HL-60 (cell line): Measurements from ENCODE around the gene SYNGR3.

Experiments used
- POLR2AphosphoS5 ChIP-seq: IDR thresholded peaks from 2 replicates; pipeline ENCODE4 v1.6.1; 2012; ENCODE audit warnings: low read depth
- SPI1 ChIP-seq: IDR thresholded peaks from 2 replicates; pipeline ENCODE4 v1.6.1; 2012; ENCODE audit warnings: low read depth, mild to moderate bottlenecking, borderline replicate concordance
- TF ChIP-seq, protein P1 (sequence below): IDR thresholded peaks from one replicate; pipeline ENCODE4 v1.5.1; 2011; ENCODE audit warnings: low read length, control low read depth, inconsistent platforms; ENCODE audit not compliant: insufficient read depth
- TF ChIP-seq, protein P2 (sequence below): IDR thresholded peaks from 2 replicates; pipeline ENCODE4 v1.6.1; 2012; ENCODE audit warnings: low read depth; ENCODE audit not compliant: insufficient replicate concordance

DNA sequence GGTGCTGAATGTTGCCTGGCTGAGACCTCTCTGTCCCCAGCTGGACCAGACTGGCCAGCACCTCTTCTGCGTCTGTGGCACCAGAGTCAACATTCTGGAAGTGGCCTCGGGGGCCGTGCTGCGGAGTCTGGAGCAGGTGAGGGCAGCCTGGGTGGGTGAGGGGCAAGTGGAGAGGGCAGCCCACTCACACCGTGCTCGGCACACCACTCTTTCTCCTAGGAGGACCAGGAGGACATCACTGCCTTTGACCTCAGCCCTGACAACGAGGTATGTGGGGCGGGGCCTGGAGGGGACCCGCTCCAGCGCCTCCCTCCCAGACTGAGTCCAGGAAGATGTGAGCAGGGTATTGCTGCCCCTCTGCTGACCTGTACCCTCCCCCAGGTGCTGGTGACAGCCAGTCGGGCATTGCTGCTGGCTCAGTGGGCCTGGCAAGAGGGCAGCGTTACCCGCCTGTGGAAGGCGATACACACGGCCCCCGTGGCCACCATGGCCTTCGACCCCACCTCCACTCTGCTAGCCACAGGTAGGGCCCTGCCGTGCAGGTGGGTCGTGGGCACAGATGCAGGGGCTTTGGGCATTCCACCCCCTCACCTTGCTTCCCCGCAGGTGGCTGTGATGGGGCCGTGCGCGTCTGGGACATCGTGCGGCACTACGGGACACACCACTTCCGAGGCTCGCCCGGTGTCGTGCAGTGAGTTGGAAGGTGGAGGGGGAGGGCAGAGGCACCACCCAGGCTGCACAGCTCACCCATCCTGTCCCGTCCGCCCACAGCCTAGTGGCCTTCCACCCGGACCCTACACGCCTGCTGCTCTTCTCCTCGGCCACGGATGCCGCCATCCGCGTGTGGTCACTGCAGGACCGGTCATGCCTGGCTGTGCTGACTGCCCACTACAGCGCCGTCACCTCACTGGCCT, 15.4 kb upstream of the SYNGR3 start:
- TF ChIP-seq, protein P1, sequence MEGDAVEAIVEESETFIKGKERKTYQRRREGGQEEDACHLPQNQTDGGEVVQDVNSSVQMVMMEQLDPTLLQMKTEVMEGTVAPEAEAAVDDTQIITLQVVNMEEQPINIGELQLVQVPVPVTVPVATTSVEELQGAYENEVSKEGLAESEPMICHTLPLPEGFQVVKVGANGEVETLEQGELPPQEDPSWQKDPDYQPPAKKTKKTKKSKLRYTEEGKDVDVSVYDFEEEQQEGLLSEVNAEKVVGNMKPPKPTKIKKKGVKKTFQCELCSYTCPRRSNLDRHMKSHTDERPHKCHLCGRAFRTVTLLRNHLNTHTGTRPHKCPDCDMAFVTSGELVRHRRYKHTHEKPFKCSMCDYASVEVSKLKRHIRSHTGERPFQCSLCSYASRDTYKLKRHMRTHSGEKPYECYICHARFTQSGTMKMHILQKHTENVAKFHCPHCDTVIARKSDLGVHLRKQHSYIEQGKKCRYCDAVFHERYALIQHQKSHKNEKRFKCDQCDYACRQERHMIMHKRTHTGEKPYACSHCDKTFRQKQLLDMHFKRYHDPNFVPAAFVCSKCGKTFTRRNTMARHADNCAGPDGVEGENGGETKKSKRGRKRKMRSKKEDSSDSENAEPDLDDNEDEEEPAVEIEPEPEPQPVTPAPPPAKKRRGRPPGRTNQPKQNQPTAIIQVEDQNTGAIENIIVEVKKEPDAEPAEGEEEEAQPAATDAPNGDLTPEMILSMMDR = no peak
- no peak for TF ChIP-seq POLR2AphosphoS5
- TF ChIP-seq, protein P2, sequence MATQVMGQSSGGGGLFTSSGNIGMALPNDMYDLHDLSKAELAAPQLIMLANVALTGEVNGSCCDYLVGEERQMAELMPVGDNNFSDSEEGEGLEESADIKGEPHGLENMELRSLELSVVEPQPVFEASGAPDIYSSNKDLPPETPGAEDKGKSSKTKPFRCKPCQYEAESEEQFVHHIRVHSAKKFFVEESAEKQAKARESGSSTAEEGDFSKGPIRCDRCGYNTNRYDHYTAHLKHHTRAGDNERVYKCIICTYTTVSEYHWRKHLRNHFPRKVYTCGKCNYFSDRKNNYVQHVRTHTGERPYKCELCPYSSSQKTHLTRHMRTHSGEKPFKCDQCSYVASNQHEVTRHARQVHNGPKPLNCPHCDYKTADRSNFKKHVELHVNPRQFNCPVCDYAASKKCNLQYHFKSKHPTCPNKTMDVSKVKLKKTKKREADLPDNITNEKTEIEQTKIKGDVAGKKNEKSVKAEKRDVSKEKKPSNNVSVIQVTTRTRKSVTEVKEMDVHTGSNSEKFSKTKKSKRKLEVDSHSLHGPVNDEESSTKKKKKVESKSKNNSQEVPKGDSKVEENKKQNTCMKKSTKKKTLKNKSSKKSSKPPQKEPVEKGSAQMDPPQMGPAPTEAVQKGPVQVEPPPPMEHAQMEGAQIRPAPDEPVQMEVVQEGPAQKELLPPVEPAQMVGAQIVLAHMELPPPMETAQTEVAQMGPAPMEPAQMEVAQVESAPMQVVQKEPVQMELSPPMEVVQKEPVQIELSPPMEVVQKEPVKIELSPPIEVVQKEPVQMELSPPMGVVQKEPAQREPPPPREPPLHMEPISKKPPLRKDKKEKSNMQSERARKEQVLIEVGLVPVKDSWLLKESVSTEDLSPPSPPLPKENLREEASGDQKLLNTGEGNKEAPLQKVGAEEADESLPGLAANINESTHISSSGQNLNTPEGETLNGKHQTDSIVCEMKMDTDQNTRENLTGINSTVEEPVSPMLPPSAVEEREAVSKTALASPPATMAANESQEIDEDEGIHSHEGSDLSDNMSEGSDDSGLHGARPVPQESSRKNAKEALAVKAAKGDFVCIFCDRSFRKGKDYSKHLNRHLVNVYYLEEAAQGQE = no peak
- no peak for TF ChIP-seq SPI1
